ENCODE measurements around the gene AEN.
"Not testable (repeated sequence)": the region's sequence is repeated elsewhere in the genome, so short reads cannot be mapped to it uniquely, and the experiment has no call there.

Gene AEN

DNA sequence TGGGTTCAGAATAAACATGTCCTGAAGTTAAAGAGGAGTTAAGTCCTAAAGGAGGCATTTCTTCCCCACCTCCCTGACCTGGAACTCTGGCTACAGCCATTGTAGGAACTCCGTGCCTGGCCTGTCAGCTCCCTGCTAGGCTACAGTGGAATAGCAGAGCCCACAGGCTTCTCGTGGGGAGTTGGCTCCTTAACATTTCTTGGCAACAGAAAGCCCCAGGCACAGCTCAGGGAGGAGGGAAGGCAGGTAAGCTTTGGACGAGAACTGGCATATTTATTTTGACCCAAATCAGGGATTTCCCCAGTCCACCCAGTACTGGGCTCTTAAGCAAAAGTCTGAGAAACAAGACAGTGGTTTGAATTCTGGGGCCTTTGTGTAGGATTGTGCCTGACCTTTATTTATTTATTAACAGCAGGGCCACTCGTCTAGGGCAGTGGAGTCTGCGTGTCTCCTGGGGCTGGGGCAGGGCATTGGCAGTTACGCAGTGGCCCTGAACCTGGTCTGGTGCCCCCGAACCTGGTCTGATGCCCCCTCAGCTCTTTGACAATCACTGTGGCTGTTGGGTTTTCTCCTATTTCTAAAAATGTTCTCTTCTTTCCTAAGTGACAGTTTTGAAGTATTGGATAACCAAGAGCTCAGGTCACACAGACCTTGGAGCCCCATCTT lies 9.8 kb downstream of the AEN start:
- DNase-seq (ENCODE audit: low read depth in 2 of 2, low spot score in 1 of 2), result no peak

DNA sequence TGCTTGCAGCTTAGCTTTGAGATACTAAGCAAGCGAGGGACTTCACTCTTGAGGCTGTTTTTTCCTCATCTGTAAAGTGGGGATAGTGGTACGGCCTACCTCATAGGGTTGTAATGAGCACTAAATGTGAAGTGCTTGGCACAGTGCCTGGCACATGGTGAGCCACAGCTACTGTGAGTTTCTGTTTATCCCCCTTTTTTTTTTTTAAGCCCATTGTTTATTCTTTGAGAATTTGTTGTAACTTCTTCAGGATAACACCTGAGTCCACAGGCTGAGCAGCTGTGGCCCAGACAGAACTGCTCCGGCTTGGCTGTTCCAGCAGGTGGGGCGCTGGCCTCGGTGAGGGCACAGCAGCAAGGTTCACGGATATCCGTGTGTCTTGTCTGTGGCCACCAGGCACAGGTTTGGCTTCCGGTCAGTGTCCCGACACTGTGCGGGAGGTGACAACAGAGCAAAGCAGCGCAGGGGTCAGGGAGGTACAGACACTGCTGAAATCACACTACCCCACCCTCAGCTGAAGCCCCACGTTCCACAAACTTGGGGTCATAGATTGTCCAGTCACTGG lies 10.4 kb downstream of the AEN start:
- no peak for DNase-seq (ENCODE audit: low read depth in 2 of 2, low spot score in 1 of 2)

DNA sequence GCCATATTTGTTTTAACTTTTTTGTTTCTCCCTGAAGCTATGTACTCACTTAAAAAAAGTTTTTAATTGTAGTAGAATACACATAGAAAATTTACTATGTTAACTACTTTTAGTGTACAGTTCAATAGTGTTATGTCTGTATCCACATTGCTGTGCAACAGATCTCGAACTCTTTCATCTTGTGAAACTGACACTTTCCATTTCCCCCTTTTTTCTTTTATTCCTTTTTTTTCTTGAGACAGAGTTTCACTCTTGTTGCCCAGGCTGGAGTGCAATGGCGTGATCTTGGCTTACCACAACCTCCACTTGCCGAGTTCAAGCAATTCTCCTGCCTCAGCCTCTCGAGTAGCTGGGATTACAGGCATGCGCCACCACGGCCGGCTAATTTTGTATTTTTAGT lies 11.7 kb downstream of the AEN start:
- not testable (repeated sequence) for DNase-seq (ENCODE audit: low read depth in 2 of 2, low spot score in 1 of 2)

DNA sequence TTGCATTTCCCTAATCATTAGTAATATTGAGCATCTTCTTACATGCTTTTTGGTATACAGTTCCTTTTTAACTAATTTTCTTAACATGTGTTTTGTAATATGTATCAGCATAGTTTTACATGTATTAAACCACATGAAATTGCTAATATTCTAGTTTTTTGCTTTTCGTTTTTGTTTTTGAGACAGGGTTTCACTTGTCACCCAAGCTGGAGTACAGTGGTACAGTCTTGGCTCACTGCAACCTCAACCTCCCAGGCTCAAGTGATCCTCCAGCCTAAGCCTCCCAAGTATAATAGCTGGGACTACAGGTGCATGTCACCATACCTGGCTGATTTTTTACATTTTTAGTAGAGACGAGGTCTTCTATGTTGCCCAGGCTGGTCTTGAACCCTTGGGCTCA lies 13.3 kb downstream of the AEN start:
- no peak for DNase-seq (ENCODE audit: low read depth in 2 of 2, low spot score in 1 of 2)

DNA sequence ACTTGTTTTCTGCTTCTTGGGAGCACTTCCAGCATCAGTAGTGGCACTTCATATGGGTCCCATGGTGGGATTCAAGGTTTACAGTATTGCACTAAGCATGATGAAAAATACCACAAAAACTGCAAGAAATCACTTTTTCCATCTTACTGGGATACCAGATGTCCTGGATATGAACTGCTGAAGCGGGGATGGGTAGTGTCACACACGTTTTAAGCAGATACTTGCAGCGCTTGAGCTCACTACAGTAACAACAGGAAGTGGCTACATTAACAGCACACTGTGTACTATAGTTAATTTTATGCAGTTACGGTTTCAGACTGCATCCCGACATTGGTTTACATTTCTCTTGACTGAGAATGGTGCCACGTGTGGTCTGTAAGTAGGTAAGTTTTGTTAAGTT lies 14.2 kb downstream of the AEN start:
- no peak for DNase-seq (ENCODE audit: low read depth in 2 of 2, low spot score in 1 of 2)

DNA sequence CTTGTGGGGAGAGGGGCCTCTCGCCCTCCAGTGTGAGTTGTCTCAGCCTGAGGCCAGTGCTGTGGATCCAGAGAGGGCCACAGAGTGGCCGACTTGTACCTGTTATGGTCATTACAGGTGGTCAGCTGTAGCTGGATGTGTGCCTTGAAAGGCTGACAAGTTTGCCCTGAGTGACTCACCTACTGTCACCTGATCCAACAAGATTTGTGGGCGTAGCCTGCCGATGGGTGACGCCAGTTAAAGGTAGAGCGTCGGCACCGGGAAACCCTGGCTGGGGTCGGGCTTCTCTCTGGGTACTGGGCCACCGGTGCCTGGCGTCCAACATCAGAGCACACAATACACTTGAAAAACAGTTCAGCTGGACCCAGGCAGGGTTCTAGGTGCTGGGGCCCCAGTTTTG lies 14.9 kb downstream of the AEN start:
- DNase-seq (ENCODE audit: low read depth in 2 of 2, low spot score in 1 of 2), result peak in 1 of 2 donors; percentile 51

DNA sequence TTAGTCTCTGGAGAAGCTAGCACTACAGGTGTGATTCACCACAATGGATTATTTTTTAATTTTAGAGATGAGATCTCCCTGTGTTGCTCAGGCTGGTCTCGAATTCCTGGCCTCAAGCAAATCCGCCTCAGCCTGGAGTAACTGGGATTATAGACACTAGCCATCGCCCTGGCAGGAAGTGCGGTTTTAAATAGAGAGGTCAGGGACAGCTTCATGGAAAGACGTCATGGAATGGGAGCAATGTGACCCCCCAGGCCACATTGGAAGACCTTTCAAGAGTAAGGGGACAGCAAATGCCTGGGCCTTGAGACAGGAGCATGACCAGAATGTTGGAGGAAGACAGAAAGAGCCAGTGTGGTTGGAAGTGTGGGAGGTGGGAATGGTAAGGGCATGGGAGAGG lies 15.5 kb downstream of the AEN start:
- DNase-seq (ENCODE audit: low read depth in 2 of 2, low spot score in 1 of 2), result no peak

DNA sequence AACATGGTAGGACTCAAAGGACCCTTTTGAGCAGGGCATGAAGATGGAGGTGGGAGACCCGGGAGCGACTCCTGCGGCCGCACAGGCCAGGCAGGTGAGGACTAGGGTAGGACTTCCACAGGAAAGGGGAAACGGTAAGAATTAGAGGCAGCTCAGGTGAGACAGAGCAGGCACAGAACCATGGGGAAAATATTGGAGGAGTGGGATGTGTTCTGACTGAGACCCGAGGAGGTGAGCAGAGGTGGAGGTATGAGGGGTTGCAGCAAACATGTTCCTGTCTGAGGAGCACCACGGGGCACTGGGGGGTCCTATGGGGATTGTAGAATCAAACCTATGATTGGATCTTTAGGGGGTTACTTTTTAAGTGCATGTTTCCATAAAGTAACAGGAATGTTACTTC lies 16.3 kb downstream of the AEN start:
- no peak for DNase-seq (ENCODE audit: low read depth in 2 of 2, low spot score in 1 of 2)

DNA sequence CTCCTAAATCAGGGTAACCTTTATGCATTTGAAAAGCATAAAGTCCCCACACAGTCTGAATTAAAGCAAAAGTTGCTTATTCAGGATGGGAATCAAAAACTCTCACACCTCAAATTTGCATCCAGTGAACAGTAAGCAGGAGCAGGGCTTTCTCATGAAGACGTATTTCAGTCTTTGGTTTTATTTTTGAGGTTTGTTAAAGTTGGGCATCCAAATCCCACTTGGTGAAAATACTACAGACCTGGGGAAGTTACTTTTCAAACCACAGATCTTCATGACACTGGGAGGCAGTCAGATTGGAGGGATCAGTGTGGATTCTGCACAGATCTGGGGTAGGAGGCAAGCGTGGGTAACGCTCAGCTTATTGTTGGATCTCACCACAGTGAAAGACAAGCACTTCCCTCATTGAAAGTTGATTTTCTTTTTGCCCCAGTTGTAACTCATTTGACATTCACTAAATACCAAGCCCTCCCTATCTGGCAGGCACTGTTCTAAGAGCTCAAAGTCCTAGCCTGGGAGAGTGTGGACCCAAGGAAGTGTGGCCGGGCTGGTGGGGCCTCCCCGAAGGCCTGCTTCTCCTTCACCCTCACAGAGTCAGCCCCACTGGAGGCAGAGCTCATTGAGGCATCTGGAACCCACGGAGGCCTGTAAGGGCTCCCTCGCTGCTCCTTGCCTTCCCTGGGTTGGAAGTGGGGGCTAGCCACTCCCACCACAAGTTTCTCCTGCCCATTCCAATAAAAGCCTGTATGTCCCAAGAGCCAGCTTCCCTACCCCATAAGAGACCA lies 16.9 kb downstream of the AEN start:
- DNase-seq (ENCODE audit: low read depth in 2 of 2, low spot score in 1 of 2), result no peak

DNA sequence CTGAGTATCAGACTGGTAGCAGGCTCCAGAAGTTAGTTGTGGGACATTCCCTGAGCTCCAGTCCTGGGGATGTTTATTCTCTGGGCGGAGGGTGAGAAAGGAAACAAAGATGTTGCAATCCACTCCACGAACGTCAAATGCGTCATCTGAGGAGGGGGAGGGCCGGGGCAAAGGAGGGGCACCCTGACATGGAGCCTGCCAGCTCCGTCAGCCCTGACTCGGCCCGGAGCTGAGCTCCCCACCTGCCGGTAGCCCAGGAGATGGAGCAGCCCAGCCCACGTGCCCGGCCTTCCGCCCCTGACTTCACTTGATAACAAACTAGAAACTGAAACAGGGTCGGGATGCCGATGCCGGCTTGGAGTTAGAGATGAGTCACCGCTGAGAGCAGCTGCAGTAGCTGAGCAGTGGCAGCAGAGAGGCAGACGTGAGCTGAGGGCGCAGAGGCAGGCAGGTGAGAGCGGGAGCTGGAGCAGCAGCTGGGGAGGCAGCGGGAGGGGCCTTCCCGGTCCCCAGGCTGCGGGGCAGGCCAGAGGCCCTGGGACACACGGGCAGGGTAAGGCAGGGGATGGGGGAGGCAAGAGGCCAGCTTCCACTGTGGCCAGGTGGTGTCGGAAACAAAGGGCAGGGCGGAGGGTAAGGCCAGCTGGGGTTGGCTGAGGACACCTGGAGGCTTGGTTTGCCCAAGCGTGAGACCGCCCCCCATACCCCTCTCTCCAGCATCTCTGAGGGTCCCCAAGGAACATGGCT lies 17.7 kb downstream of the AEN start, which contains the start of gene ISG20:
Gene ISG20, plus strand, starts transcription at position 391 of the 747 bp plus-strand sequence. Its CDS starts 351 bp downstream, at position 742.
- DNase-seq (ENCODE audit: low read depth in 2 of 2, low spot score in 1 of 2), result peak; percentile 83 to 94

DNA sequence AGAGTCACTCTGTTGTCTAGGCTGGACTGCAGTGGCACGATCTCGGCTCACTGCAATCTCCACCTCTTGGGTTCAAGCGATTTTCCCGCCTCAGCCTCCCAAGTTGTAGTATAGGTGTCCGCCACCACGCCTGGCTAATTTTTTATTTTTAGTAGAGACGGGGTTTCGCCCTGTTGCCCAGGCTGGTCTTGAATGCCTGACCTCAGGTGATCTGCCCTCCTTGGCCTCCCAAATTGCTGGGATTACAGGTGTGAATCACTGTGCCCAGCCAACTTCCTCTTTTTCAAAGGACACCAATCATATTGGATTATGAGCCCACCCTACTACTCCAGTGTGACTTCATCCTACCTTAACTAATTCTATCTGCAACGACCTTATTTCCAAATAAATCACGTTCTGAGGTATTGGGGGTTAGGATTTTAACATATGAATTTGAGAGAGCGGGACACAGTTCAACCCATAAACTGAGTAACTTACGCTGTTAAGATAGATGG lies 20.9 kb downstream of the AEN start:
- DNase-seq (ENCODE audit: low read depth in 2 of 2, low spot score in 1 of 2), result no peak

DNA sequence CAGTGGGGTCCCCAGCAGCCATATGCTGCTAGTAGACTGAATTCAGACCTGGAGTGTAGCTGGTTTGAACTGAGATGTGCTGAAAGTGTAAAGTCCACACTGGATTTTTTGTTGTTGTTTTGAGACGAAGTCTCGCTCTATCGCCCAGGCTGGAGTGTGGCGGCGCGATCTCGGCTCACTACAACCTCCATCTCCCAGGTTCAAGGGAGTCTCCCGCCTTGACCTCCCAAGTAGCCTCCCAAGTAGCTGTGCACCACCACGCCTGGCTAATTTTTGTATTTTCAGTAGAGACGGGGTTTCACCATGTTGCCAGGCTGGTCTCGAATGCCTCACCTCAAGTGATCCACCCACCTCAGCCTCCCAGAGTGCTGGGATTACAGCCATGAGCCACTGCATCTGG lies 21.4 kb downstream of the AEN start:
- not testable (repeated sequence) for DNase-seq (ENCODE audit: low read depth in 2 of 2, low spot score in 1 of 2)

DNA sequence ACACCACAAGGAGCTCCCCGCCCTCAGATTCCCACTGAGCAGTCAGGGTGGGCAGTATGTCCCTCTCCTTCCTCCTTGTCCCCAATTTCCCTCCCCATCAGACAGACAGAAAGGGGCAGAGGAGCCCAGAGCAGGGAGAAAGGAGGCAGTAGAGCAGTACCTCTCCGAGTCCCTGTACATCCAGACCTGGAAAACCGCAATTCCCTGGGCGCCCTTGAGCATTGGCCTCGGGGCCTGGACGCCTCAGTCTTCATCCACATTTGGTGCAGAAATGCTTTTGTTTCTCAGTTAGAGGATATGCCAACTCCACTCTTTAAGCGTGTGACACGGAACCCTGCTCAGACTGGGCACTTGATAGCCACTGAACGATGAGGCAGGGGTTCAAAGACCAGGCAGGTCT lies 23.6 kb downstream of the AEN start:
- no peak for DNase-seq (ENCODE audit: low read depth in 2 of 2, low spot score in 1 of 2)

DNA sequence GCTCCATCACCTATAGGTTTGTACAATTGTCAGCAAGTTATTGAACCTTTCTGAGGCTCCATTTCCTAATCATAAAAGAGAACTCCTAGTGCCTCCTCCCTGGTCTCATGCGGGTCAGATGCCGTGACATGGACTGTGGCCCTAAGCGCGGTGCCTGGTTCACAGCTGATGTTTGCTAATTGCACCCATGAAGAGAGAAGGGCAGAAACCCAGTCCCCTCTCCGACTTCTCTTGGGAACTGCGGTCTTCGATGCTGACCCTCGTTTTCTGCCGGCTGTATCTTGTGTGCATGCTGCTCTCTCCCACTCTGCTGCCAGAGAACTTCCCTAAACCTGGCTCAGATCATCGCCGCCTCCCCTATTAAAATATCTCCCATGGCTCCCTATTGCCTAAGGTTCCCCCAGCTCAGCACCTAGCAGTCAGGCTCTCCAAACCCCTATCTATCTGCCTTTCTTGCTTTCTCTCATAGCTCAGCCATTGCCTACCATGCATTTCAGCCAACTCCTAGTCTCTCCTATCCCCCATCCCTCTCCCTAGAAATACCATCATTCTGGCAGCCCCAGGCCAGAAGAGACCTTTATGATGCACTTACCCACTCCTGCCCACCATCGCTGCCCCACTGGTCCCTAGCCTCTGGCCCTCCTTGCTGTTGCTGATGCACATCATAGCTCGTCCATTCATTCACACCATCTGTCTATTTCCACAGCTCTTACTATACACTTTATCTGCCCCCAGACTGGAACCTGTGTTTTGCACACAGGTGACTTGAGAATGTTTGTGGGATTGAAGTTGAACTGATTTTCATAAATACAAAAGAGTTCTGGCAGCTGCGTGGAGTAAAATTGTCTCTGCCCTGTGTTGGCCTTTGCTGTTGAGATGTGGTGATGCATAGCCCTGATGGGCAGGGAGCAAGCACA lies 24.3 kb downstream of the AEN start:
- DNase-seq (ENCODE audit: low read depth in 2 of 2, low spot score in 1 of 2), result no peak

DNA sequence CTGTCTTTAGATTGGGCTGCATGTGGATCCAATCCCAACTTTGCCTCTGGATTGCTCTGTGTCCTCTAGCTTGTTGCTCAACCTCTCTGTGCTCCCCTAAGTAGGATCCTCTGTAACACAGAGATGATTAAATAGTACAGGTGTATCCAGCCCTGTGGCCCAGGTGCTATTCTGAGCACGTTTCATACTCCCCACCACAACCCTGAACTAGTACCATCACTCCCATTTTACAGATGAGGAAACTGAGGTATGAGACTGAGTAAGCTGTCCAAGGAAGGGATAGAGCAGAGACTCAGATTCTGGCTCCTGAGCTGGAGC lies 24.9 kb downstream of the AEN start:
- DNase-seq (ENCODE audit: low read depth in 2 of 2, low spot score in 1 of 2), result no peak

DNA sequence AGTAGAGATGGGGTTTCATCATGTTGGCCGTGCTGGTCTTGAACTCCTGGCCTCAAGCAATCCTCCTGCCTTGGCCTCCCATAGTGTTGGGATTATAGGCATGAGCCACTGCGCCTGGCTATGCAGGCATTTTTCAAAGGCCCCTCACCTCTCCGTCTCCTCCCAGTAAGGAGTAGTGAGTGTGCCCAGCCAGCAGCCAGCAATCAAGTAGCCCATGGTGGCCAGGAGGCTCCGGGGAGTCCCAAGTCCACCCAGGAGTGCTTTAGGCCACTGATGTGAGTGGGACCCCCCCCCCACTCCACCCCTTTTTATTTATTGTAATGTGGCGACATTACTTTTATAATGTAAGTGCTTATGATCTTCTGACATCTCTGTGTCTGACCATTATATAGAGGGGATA lies 25.8 kb downstream of the AEN start:
- no peak for DNase-seq (ENCODE audit: low read depth in 2 of 2, low spot score in 1 of 2)

DNA sequence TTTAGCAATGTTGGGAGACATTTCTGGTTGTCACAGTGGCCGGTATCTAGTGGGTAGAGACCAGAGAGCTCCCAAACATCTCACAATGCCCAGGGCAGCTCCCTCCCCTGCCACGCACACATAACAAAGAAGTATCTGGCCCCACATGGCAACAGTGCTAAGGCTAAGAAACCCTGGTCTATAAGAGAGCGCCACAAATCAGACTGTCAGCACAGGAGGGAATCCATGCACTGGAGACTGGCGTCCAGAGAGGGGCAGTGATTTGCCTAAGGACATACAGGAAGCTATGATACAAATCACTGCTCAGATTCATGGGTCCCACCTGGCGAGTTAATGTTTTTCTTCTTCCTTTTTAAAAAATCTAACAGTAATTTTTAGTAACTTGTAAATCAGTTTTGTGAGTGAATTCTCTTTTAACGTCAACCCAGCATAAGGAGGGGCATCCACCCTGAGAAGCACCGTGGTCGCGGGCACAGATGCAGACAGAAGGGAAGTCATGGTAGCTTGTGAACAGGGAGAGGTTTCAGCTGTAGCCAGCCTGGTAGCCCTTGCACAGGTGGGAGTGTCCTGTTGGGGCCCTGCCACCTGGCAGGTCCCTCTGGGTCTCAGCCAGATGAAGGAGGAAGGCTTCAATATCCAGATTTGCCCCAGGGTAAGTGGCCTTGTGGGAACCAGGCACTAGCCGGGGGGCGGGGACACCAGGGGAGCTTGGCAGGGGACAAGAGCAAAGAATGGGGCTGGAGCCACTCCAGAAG lies 26.4 kb downstream of the AEN start:
- no peak for DNase-seq (ENCODE audit: low read depth in 2 of 2, low spot score in 1 of 2)

DNA sequence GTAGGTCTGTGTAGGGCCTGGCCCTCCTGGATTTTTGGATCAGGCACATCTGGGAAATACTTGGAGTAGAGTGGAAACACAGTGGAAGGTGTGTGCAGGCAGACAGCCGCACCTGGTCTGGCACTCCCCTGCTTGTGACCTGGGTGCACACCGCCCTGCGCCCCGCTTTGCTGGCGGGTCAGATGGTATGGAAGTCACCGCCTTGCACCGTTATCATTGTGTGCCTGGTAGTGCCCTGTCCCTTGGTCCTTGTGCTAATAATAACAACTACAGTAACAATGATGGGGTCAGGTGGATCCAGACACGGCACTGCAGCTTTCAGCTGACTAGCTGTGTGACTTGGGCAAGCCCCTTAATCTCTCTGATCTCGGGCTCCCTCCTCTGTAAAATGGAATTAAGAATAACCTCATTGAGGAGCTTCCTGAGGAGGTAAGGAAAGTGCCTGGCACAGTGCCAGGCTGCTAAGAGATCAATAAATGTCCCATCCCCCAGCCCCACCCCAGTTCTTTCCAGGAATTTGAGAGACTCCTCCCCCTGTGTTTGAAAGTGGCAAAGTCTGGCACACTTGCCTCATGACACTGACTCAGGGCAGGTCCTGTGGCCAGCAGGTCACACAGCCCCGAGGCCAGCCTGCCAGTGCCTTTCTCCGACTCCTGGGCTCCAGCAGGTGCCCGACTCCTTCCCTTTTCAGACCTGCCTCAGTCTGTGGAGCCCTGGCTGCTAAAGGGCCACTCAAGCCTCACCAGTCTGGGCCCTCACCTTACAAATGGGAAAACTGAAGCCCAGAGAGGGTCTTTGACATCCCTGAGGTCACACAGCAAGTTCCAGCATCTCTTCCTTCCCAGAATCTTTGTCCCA lies 27.4 kb downstream of the AEN start:
- DNase-seq (ENCODE audit: low read depth in 2 of 2, low spot score in 1 of 2), result no peak

DNA sequence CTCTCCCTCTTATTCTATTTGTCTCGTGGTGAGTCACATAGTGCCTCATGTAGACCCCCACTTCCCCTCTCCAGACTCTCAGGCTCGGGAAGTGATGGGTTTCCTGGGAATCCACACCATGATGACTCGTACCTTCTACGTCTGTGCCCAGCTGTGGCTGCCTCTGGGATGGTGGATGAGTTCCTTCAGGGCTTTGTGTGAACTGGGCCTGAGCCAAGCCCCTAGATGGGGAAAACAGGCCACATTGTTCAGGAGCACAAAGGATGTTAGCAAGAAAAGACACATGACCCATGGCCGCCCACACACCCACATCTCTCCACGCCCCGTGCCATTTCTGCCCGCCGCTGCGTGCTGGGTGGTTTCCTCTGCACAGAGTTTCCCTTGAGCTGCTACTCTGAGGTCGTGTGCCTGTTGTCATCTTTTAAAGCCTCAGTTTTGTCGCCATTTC lies 28.2 kb downstream of the AEN start:
- DNase-seq (ENCODE audit: low read depth in 2 of 2, low spot score in 1 of 2), result no peak

Data from stimulated activated CD8-positive, alpha-beta memory T cell treated with anti-CD3 and anti-CD28 coated beads, Interleukin-4, amount 100 ng/mL, for 1 hour (primary cell).